IMR-90 (cell line): Measurements from ENCODE around the gene CAMK2G. TPM values are rescaled to one million over a fixed set of nuclear protein-coding genes. Genes with fewer than 3 reads are reported as not detected.

ENCODE experiments used
- ATAC-seq: fragments of 200-7000 bp; cut with Tn5 transposase; 2 replicates; pipeline ENCODE4 v1.9.1; 2020; ENCODE audit warnings: low read depth, mild to moderate bottlenecking, moderate library complexity
- BruUV-seq: library from RNA; stranded (reverse); fragments of 400-500 nt; replicated peaks from 2 replicates; lab custom pipeline; 2021; lab: Mats Ljungman, UMichigan
- CTCF ChIA-PET: fragments of 300-600 bp; formaldehyde crosslinking; extraction: SDS; loops from one replicate; lab custom pipeline; 2021; ENCODE audit warnings: antibody characterized with exemption; lab: Yijun Ruan, JAX
- POLR2A ChIA-PET: fragments of 300-600 bp; sonication (Branson Sonifier 250); formaldehyde crosslinking; loops from one replicate; lab custom pipeline; 2022; ENCODE audit warnings: antibody characterized with exemption; ENCODE audit not compliant: unreplicated experiment; lab: Charles Lee
- DNase-seq: peaks from one replicate; pipeline ENCODE4 v3.0.0; 2013
- H2AFZ ChIP-seq: replicated peaks from 2 replicates; pipeline ENCODE3; 2013; ENCODE audit warnings: low read length, mild to moderate bottlenecking; ENCODE audit not compliant: poor library complexity
- H2AK5ac ChIP-seq: 2 replicates; pipeline ENCODE4 v1.6.1; 2013; ENCODE audit warnings: low read depth, low read length, inconsistent platforms
- H2AK9ac ChIP-seq: replicated peaks from 2 replicates; pipeline ENCODE3; 2013; ENCODE audit warnings: mild to moderate bottlenecking, low read depth, low read length, moderate library complexity; ENCODE audit not compliant: poor library complexity
- H2BK120ac ChIP-seq: 2 replicates; pipeline ENCODE4 v1.6.1; 2013; ENCODE audit warnings: low read depth, low read length, inconsistent platforms
- H2BK15ac ChIP-seq: 3 replicates; pipeline ENCODE4 v1.6.1; 2013; ENCODE audit warnings: low read depth, low read length, inconsistent platforms
- H2BK20ac ChIP-seq: 2 replicates; pipeline ENCODE4 v1.6.1; 2013; ENCODE audit warnings: low read depth, mild to moderate bottlenecking, inconsistent platforms, low read length, moderate library complexity
- H2BK5ac ChIP-seq: 2 replicates; pipeline ENCODE4 v1.6.1; 2013; ENCODE audit warnings: mild to moderate bottlenecking, low read depth, low read length, inconsistent platforms; ENCODE audit not compliant: poor library complexity, severe bottlenecking
- H3K14ac ChIP-seq: replicated peaks from 2 replicates; pipeline ENCODE4 v1.6.1; 2013; ENCODE audit warnings: low read depth, low read length, inconsistent platforms
- H3K18ac ChIP-seq: 2 replicates; pipeline ENCODE4 v1.6.1; 2013; ENCODE audit warnings: low read depth, low read length, control low read depth
- H3K23ac ChIP-seq: 2 replicates; pipeline ENCODE4 v1.6.1; 2013; ENCODE audit warnings: low read depth, low read length, inconsistent platforms
- H3K27ac ChIP-seq: 2 replicates; pipeline ENCODE4 v1.5.1; 2013; ENCODE audit warnings: mild to moderate bottlenecking, control low read depth, low read length; ENCODE audit not compliant: insufficient read depth
- H3K27me3 ChIP-seq: 2 replicates; pipeline ENCODE4 v1.6.1; 2013; ENCODE audit warnings: low read length; ENCODE audit not compliant: control insufficient read depth, insufficient read depth
- H3K36me3 ChIP-seq: 2 replicates; pipeline ENCODE4 v1.6.1; 2013; ENCODE audit warnings: low read length, mixed read lengths; ENCODE audit not compliant: control insufficient read depth, insufficient read depth
- H3K4ac ChIP-seq: 2 replicates; pipeline ENCODE4 v1.6.1; 2013; ENCODE audit warnings: low read depth, low read length, inconsistent platforms
- H3K4me1 ChIP-seq: 2 replicates; pipeline ENCODE4 v1.6.1; 2013; ENCODE audit warnings: low read length, mixed read lengths; ENCODE audit not compliant: control insufficient read depth, insufficient read depth
- H3K4me2 ChIP-seq: 2 replicates; pipeline ENCODE4 v1.6.1; 2013; ENCODE audit warnings: low read depth, mild to moderate bottlenecking, control low read depth, low read length, moderate library complexity
- H3K4me3 ChIP-seq: 2 replicates; pipeline ENCODE4 v1.5.1; 2013; ENCODE audit warnings: low read depth, mild to moderate bottlenecking, control low read depth, low read length, moderate library complexity; ENCODE audit not compliant: insufficient read depth
- H3K56ac ChIP-seq: 2 replicates; pipeline ENCODE4 v1.6.1; 2013; ENCODE audit warnings: low read length, inconsistent platforms; ENCODE audit not compliant: insufficient read depth; ENCODE audit errors: extremely low read depth
- H3K79me1 ChIP-seq, 2 experiments: 2 replicates each; pipeline ENCODE4 v1.6.1; 2013; ENCODE audit warnings: low read length in 2 of 2, inconsistent platforms in 1 of 2, low read depth in 1 of 2
- H3K9ac ChIP-seq: 2 replicates; pipeline ENCODE4 v1.6.1; 2013; ENCODE audit warnings: low read depth, low read length, control low read depth
- H3K9me1 ChIP-seq: 2 replicates; pipeline ENCODE4 v1.6.1; 2013; ENCODE audit warnings: low read length, inconsistent platforms; ENCODE audit not compliant: insufficient read depth
- H3K9me3 ChIP-seq: 2 replicates; pipeline ENCODE4 v1.6.1; 2013; ENCODE audit warnings: low read length; ENCODE audit not compliant: control insufficient read depth, insufficient read depth
- H4K20me1 ChIP-seq: 2 replicates; pipeline ENCODE4 v1.6.1; 2013; ENCODE audit warnings: low read length, inconsistent platforms; ENCODE audit not compliant: insufficient read depth
- H4K5ac ChIP-seq: 2 replicates; pipeline ENCODE4 v1.6.1; 2013; ENCODE audit warnings: mild to moderate bottlenecking, low read depth, low read length, control low read depth
- H4K8ac ChIP-seq, 2 experiments: 2 replicates each; pipeline ENCODE4 v1.6.1; 2013; ENCODE audit warnings: low read depth in 2 of 2, low read length in 2 of 2, control low read depth in 1 of 2, inconsistent platforms in 1 of 2
- H4K91ac ChIP-seq: 2 replicates; pipeline ENCODE4 v1.6.1; 2013; ENCODE audit warnings: low read depth, low read length, inconsistent platforms; ENCODE audit not compliant: insufficient read depth
- BHLHE40 ChIP-seq: fragments of 150-350 bp; IDR thresholded peaks from 2 replicates; pipeline ENCODE4 v1.6.1; 2016; ENCODE audit warnings: mild to moderate bottlenecking, low read depth, low read length
- CEBPB ChIP-seq: IDR thresholded peaks from 2 replicates; pipeline ENCODE4 v1.6.1; 2012; ENCODE audit warnings: low read depth, low read length, improper control_type of control experiment
- CHD1 ChIP-seq: IDR thresholded peaks from 2 replicates; pipeline ENCODE4 v1.6.1; 2012; ENCODE audit warnings: low read depth, low read length, improper control_type of control experiment
- FOS ChIP-seq: fragments of 150-350 bp; IDR thresholded peaks from 2 replicates; pipeline ENCODE4 v1.6.1; 2016; ENCODE audit warnings: low read depth, low read length
- MAFK ChIP-seq: IDR thresholded peaks from 2 replicates; pipeline ENCODE4 v1.6.1; 2012; ENCODE audit warnings: low read depth, low read length, improper control_type of control experiment
- MAZ ChIP-seq: IDR thresholded peaks from 2 replicates; pipeline ENCODE4 v1.6.1; 2012; ENCODE audit warnings: low read depth, mild to moderate bottlenecking, low read length, improper control_type of control experiment, moderate library complexity, borderline replicate concordance
- MXI1 ChIP-seq: IDR thresholded peaks from 2 replicates; pipeline ENCODE4 v1.6.1; 2012; ENCODE audit warnings: low read depth, mild to moderate bottlenecking, low read length, moderate library complexity, borderline replicate concordance
- NFE2L2 ChIP-seq: fragments of 150-350 bp; IDR thresholded peaks from 2 replicates; pipeline ENCODE4 v1.6.1; 2016; ENCODE audit warnings: low read depth, mild to moderate bottlenecking, low read length
- POLR2A ChIP-seq: IDR thresholded peaks from 2 replicates; pipeline ENCODE4 v1.6.1; 2012; ENCODE audit warnings: mild to moderate bottlenecking, low read depth, low read length
- RAD21 ChIP-seq: IDR thresholded peaks from 2 replicates; pipeline ENCODE4 v1.6.1; 2012; ENCODE audit warnings: low read length, improper control_type of control experiment
- RCOR1 ChIP-seq: IDR thresholded peaks from 2 replicates; pipeline ENCODE4 v1.6.1; 2012; ENCODE audit warnings: mild to moderate bottlenecking, low read length, improper control_type of control experiment; ENCODE audit not compliant: insufficient replicate concordance
- RFX5 ChIP-seq: IDR thresholded peaks from 2 replicates; pipeline ENCODE4 v1.8.0; 2012; ENCODE audit warnings: low read depth, mild to moderate bottlenecking, low read length, moderate library complexity
- SMC3 ChIP-seq: fragments of 150-350 bp; IDR thresholded peaks from 2 replicates; pipeline ENCODE4 v1.6.1; 2016; ENCODE audit warnings: low read depth, mild to moderate bottlenecking, antibody characterized with exemption, low read length, moderate library complexity
- WGBS, 2 experiments: methylation state at CpG; one replicate each; pipeline versions ENCODE4 v1.1.5 to v1.1.7; 2013; ENCODE audit warnings: missing lambda C conversion rate in 2 of 2; ENCODE audit not compliant: insufficient read length in 1 of 2; ENCODE audit errors: extremely low coverage in 2 of 2; 5-methylcytosine and 5-hydroxymethylcytosine counted together
- dilution Hi-C: fragments of 300-500 bp; cut with HindIII; formaldehyde crosslinking; loops from one replicate; pipeline ENCODE4 v1.14.3; 2018; ENCODE audit warnings: low sequenced_read_pairs; ENCODE audit not compliant: unreplicated experiment
- in situ Hi-C: fragments of 300-500 bp; cut with MboI; formaldehyde crosslinking; loops from 3 replicates; pipeline ENCODE4 v1.14.3; 2019; ENCODE audit warnings: low sequenced_read_pairs, inconsistent platforms, mixed read lengths
- intact Hi-C: fragments of 100-400 bp; cut with micrococcal nuclease; formaldehyde crosslinking; loops from 2 replicates; pipeline ENCODE4 v1.10.0; 2022
- polyA plus RNA-seq, 3 experiments: library from polyadenylated mRNA; depleted of rRNA; stranded (reverse); fragments of >200 nt; gene quantifications; 2 replicates each; pipeline ENCODE4 v1.2.3, GENCODE V29; 2012; ENCODE audit warnings: low replicate concordance in 1 of 3
- total RNA-seq: library from RNA; depleted of rRNA; stranded (reverse); fragments of >200 nt; gene quantifications from 2 replicates; pipeline ENCODE4 v1.2.3, GENCODE V29; 2012
- TF ChIP-seq, protein P1 (sequence below): fragments of 150-350 bp; IDR thresholded peaks from 2 replicates; pipeline ENCODE4 v1.6.1; 2016; ENCODE audit warnings: low read depth, mild to moderate bottlenecking, low read length, moderate library complexity, borderline replicate concordance
- TF ChIP-seq, protein P2 (sequence below): conservative IDR thresholded peaks from 2 replicates; pipeline ENCODE4 v1.5.1; 2012; ENCODE audit warnings: mild to moderate bottlenecking, low read depth, low read length, improper control_type of control experiment
- TF ChIP-seq, protein P3 (sequence below): fragments of 150-350 bp; IDR thresholded peaks from 2 replicates; pipeline ENCODE4 v1.6.1; 2017; ENCODE audit warnings: mild to moderate bottlenecking, antibody characterized with exemption, low read length, low read depth

CAMK2G gene
- total and polyA plus RNA-seq, 2 of the 4 experiments (the other 2 are of a cell fraction), result 20.4 to 25.4 TPM

DNA sequence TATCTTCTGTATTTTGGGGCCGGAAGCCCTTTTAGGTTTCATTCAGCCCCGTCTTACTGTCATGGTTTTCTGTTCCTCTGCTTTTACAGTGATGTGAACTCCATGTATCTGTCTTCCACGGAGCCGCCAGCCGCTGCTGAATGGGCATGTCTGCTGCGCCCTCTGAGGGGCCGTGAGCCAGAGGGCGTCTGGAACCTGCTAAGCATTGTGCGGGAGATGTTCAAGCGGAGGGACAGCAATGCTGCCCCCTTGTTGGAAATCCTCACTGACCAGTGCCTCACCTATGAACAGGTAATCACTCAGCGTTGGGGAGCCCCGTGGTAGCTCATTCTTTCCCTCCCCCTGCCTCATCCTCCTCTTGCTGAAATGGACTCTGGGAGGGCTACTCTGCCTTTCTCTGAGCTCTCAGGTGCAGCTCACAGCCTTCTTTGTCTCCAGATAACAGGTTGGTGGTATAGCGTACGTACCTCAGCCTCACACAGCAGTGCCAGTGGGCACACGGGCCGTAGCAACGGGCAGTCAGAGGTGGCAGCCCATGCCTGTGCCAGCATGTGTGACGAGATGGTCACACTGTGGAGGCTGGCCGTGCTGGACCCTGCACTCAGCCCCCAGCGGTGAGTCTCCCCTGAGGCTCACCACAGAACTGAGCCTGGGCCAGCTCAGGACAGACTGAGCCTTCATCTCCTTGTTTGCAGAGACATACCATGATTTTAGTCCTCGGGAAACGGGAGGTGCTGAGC lies 83.3 kb downstream of the CAMK2G start:
- no peak overlapping the region for H2AK9ac ChIP-seq
- no peak overlapping the region for H3K4me3 ChIP-seq
- H3K18ac ChIP-seq, result no peak overlapping the region
- H2BK5ac ChIP-seq, result no peak overlapping the region
- DNase-seq (no peak), ATAC-seq (no peak)
- H3K9ac ChIP-seq, result no peak overlapping the region
- H3K9me3 ChIP-seq, result no peaks in the 10 kb centered on the region
- dilution Hi-C loops, result no loop called here
- no peak overlapping the region for H2BK120ac ChIP-seq
- H3K4ac ChIP-seq, result no peak overlapping the region
- H3K14ac ChIP-seq, result no peak overlapping the region
- no peak overlapping the region for H2BK15ac ChIP-seq
- peaks cover 18 to 52% of the 10 kb centered on the region in 2 experiments for H3K79me1 ChIP-seq
- H3K4me2 ChIP-seq, result no peak overlapping the region
- 94% methylated on average over 17 of the region's 22 CpGs; no CpG with 5 or more reads in 1 of the 2 experiments for WGBS, 2 experiments
- peaks cover 13% of the 10 kb centered on the region; the same call in 1 of the 2 replicates for H3K9me1 ChIP-seq
- peaks cover 3% of the 10 kb centered on the region; the same call in 1 of the 2 replicates for H3K4me1 ChIP-seq
- H3K56ac ChIP-seq, result no peak overlapping the region
- H4K5ac ChIP-seq, result no peak overlapping the region
- no peak overlapping the region for H2BK20ac ChIP-seq
- no peaks in the 10 kb centered on the region for H3K27me3 ChIP-seq
- H4K91ac ChIP-seq, result no peak overlapping the region
- H2AK5ac ChIP-seq, result no peak overlapping the region
- H4K8ac ChIP-seq, result no peak overlapping the region
- TF ChIP-seq RCOR1 (no peak), POLR2A (no peak), MXI1 (no peak), RAD21 (no peak), SMC3 (no peak), MAFK (no peak), NFE2L2 (no peak), CEBPB (no peak), CHD1 (no peak), RFX5 (no peak), MAZ (no peak), BHLHE40 (no peak), FOS (no peak)
- TF ChIP-seq, protein P1, sequence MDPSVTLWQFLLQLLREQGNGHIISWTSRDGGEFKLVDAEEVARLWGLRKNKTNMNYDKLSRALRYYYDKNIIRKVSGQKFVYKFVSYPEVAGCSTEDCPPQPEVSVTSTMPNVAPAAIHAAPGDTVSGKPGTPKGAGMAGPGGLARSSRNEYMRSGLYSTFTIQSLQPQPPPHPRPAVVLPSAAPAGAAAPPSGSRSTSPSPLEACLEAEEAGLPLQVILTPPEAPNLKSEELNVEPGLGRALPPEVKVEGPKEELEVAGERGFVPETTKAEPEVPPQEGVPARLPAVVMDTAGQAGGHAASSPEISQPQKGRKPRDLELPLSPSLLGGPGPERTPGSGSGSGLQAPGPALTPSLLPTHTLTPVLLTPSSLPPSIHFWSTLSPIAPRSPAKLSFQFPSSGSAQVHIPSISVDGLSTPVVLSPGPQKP, result no peak
- TF ChIP-seq, protein P2, sequence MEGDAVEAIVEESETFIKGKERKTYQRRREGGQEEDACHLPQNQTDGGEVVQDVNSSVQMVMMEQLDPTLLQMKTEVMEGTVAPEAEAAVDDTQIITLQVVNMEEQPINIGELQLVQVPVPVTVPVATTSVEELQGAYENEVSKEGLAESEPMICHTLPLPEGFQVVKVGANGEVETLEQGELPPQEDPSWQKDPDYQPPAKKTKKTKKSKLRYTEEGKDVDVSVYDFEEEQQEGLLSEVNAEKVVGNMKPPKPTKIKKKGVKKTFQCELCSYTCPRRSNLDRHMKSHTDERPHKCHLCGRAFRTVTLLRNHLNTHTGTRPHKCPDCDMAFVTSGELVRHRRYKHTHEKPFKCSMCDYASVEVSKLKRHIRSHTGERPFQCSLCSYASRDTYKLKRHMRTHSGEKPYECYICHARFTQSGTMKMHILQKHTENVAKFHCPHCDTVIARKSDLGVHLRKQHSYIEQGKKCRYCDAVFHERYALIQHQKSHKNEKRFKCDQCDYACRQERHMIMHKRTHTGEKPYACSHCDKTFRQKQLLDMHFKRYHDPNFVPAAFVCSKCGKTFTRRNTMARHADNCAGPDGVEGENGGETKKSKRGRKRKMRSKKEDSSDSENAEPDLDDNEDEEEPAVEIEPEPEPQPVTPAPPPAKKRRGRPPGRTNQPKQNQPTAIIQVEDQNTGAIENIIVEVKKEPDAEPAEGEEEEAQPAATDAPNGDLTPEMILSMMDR, result no peak
- TF ChIP-seq, protein P3, sequence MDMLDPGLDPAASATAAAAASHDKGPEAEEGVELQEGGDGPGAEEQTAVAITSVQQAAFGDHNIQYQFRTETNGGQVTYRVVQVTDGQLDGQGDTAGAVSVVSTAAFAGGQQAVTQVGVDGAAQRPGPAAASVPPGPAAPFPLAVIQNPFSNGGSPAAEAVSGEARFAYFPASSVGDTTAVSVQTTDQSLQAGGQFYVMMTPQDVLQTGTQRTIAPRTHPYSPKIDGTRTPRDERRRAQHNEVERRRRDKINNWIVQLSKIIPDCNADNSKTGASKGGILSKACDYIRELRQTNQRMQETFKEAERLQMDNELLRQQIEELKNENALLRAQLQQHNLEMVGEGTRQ, result no peak
- in situ Hi-C loops, result no loop called here
- no TSS peak for BruUV-seq
- H3K36me3 ChIP-seq, result peaks cover 67% of the 10 kb centered on the region
- H3K23ac ChIP-seq, result no peak overlapping the region
- ChIA-PET POLR2A (no interaction called here), CTCF (no interaction called here)
- H3K27ac ChIP-seq, result no peak overlapping the region
- intact Hi-C loops, result no loop called here
- H4K20me1 ChIP-seq, result peaks cover 34% of the 10 kb centered on the region
- H2AFZ ChIP-seq, result no peak overlapping the region
